Astrocyte of the spinal cord (primary cell): ENCODE results near the gene VPS8.

ENCODE experiments used
- DNase-seq: peaks from one replicate; pipeline ENCODE4 v3.0.0; 2011; ENCODE audit warnings: low read depth, low spot score
- H3K4me3 ChIP-seq: 2 replicates; pipeline ENCODE4 v1.5.1; 2011; ENCODE audit warnings: low read depth, mild to moderate bottlenecking, low read length, moderate library complexity
- CTCF ChIP-seq: IDR thresholded peaks from 2 replicates; pipeline ENCODE4 v1.5.1; 2012; ENCODE audit warnings: low read depth, mild to moderate bottlenecking, low read length, inconsistent platforms
- in situ Hi-C: cut with HindIII; loops from 2 replicates; pipeline ENCODE4 v1.10.0; 2017; ENCODE audit warnings: low sequenced_read_pairs

Gene VPS8

GRCh38 chr3:185060655-185061054 is 248.7 kb downstream of the VPS8 start:
- H3K4me3 ChIP-seq, result no peak overlapping the region
- TF ChIP-seq CTCF, result no peak
- no peak for DNase-seq
- in situ Hi-C loops, result no loop called here

GRCh38 chr3:185062191-185062590 is 250.2 kb downstream of the VPS8 start:
- in situ Hi-C loops, result no loop called here
- H3K4me3 ChIP-seq, result no peak overlapping the region
- TF ChIP-seq CTCF, result no peak
- no peak for DNase-seq

- no peak overlapping the region for H3K4me3 ChIP-seq
- no peak for DNase-seq
- no peak for TF ChIP-seq CTCF
- in situ Hi-C loops, result no loop called here
Observed at GRCh38 chr3:185063431-185063830, 251.5 kb downstream of the VPS8 start.

- DNase-seq, result no peak
- no peak for TF ChIP-seq CTCF
- in situ Hi-C loops, result no loop called here
- no peak overlapping the region for H3K4me3 ChIP-seq
Observed at GRCh38 chr3:185065059-185065458, 253.1 kb downstream of the VPS8 start.

- DNase-seq, result no peak
- in situ Hi-C loops, result no loop called here
- no peak overlapping the region for H3K4me3 ChIP-seq
- TF ChIP-seq CTCF, result no peak
Observed at GRCh38 chr3:185066251-185066650, 254.3 kb downstream of the VPS8 start.

GRCh38 chr3:185067173-185067572 is 255.2 kb downstream of the VPS8 start:
- no peak for TF ChIP-seq CTCF
- DNase-seq, result no peak
- H3K4me3 ChIP-seq, result no peak overlapping the region
- in situ Hi-C loops, result no loop called here
